DND-41 (cell line): Measurements from ENCODE around the gene SLC34A3.

ENCODE experiments used
- EZH2 ChIP-seq: IDR thresholded peaks from 3 replicates; pipeline ENCODE4 v1.6.1; 2012; ENCODE audit warnings: borderline replicate concordance, low read depth, mild to moderate bottlenecking, moderate library complexity, low read length, inconsistent platforms; ENCODE audit not compliant: severe bottlenecking
- TF ChIP-seq, protein P1 (sequence below): IDR thresholded peaks from 2 replicates; pipeline ENCODE4 v1.5.1; 2012; ENCODE audit warnings: borderline replicate concordance, low read length, moderate library complexity, mild to moderate bottlenecking; ENCODE audit not compliant: poor library complexity, severe bottlenecking; ENCODE audit errors: extremely low read depth

GRCh38 chr9:137275588-137276472 is 45.1 kb downstream of the SLC34A3 start:
- TF ChIP-seq, protein P1, sequence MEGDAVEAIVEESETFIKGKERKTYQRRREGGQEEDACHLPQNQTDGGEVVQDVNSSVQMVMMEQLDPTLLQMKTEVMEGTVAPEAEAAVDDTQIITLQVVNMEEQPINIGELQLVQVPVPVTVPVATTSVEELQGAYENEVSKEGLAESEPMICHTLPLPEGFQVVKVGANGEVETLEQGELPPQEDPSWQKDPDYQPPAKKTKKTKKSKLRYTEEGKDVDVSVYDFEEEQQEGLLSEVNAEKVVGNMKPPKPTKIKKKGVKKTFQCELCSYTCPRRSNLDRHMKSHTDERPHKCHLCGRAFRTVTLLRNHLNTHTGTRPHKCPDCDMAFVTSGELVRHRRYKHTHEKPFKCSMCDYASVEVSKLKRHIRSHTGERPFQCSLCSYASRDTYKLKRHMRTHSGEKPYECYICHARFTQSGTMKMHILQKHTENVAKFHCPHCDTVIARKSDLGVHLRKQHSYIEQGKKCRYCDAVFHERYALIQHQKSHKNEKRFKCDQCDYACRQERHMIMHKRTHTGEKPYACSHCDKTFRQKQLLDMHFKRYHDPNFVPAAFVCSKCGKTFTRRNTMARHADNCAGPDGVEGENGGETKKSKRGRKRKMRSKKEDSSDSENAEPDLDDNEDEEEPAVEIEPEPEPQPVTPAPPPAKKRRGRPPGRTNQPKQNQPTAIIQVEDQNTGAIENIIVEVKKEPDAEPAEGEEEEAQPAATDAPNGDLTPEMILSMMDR, result no peak
- no peak for TF ChIP-seq EZH2
